ENCODE measurements around the gene KISS1R.

Gene KISS1R

GRCh38 chr19:902093-902370 is 15.1 kb upstream of the KISS1R start:
- Histone ChIP-seq H3K9me3 (replicated peaks; ENCODE audit: insufficient read depth, low read length) (no peaks in the 10 kb centered on the region), H2AFZ (ENCODE audit: low read length) (no peak overlapping the region), H4K20me1 (ENCODE audit: insufficient read depth, low read length) (no peaks in the 10 kb centered on the region), H3K79me2 (ENCODE audit: low read length) (peaks cover under 1% of the 10 kb centered on the region), H3K4me1 (ENCODE audit: low read length) (no peaks in the 10 kb centered on the region), H3K36me3 (replicated peaks; ENCODE audit: insufficient read depth, low read length) (no peaks in the 10 kb centered on the region), H3K4me2 (ENCODE audit: low read depth, low read length) (no peak overlapping the region), H3K9ac (ENCODE audit: low read length) (no peak overlapping the region), H3K4me3 (ENCODE audit: low read length) (no peak overlapping the region), H3K27me3 (replicated peaks; ENCODE audit: insufficient read depth, low read length) (no peaks in the 10 kb centered on the region), H3K27ac (ENCODE audit: low read length) (no peak overlapping the region), H3F3A (ENCODE audit: insufficient read depth, low read length) (no peaks in the 10 kb centered on the region), H3K9me2 (replicated peaks; ENCODE audit: insufficient read depth, low read length) (no peaks in the 10 kb centered on the region)
- TF ChIP-seq EZH2 (optimal IDR thresholded peaks at IDR 0.05; ENCODE audit: low read depth, low read length) (no peak), CTCF (IDR thresholded peaks at IDR 0.05; ENCODE audit: low read length) (no peak), EZH2phosphoT487 (IDR thresholded peaks at IDR 0.05; ENCODE audit: low read length) (no peak)
- DNase-seq = no peak

- no peaks in the 10 kb centered on the region for H3K9me2 ChIP-seq (replicated peaks; ENCODE audit: insufficient read depth, low read length)
- no peaks in the 10 kb centered on the region for H3K4me1 ChIP-seq (ENCODE audit: low read length)
- H3F3A ChIP-seq (ENCODE audit: insufficient read depth, low read length) = no peaks in the 10 kb centered on the region
- TF ChIP-seq EZH2 (optimal IDR thresholded peaks at IDR 0.05; ENCODE audit: low read depth, low read length) = no peak
- TF ChIP-seq CTCF (IDR thresholded peaks at IDR 0.05; ENCODE audit: low read length) = no peak
- no peak for TF ChIP-seq EZH2phosphoT487 (IDR thresholded peaks at IDR 0.05; ENCODE audit: low read length)
- no peaks in the 10 kb centered on the region for H3K9me3 ChIP-seq (replicated peaks; ENCODE audit: insufficient read depth, low read length)
- no peaks in the 10 kb centered on the region for H4K20me1 ChIP-seq (ENCODE audit: insufficient read depth, low read length)
- H2AFZ ChIP-seq (ENCODE audit: low read length) = no peak overlapping the region
- no peaks in the 10 kb centered on the region for H3K27me3 ChIP-seq (replicated peaks; ENCODE audit: insufficient read depth, low read length)
- H3K79me2 ChIP-seq (ENCODE audit: low read length) = peaks cover 7% of the 10 kb centered on the region
- no peak overlapping the region for H3K27ac ChIP-seq (ENCODE audit: low read length)
- DNase-seq = no peak
- H3K4me2 ChIP-seq (ENCODE audit: low read depth, low read length) = no peak overlapping the region
- H3K36me3 ChIP-seq (replicated peaks; ENCODE audit: insufficient read depth, low read length) = no peaks in the 10 kb centered on the region
- no peak overlapping the region for H3K4me3 ChIP-seq (ENCODE audit: low read length)
- no peak overlapping the region for H3K9ac ChIP-seq (ENCODE audit: low read length)
Measured at GRCh38 chr19:902446-903226, 14.5 kb upstream of the KISS1R start.

GRCh38 chr19:903266-903797 is 13.8 kb upstream of the KISS1R start:
- Histone ChIP-seq H3K4me3 (ENCODE audit: low read length) (no peak overlapping the region), H3K36me3 (replicated peaks; ENCODE audit: insufficient read depth, low read length) (no peaks in the 10 kb centered on the region), H3K9ac (ENCODE audit: low read length) (no peak overlapping the region), H3K9me3 (replicated peaks; ENCODE audit: insufficient read depth, low read length) (no peaks in the 10 kb centered on the region), H3K27ac (ENCODE audit: low read length) (no peak overlapping the region), H3K79me2 (ENCODE audit: low read length) (peaks cover 8% of the 10 kb centered on the region), H3K9me2 (replicated peaks; ENCODE audit: insufficient read depth, low read length) (no peaks in the 10 kb centered on the region), H3F3A (ENCODE audit: insufficient read depth, low read length) (no peaks in the 10 kb centered on the region), H2AFZ (ENCODE audit: low read length) (no peak overlapping the region), H4K20me1 (ENCODE audit: insufficient read depth, low read length) (no peaks in the 10 kb centered on the region), H3K27me3 (replicated peaks; ENCODE audit: insufficient read depth, low read length) (no peaks in the 10 kb centered on the region), H3K4me1 (ENCODE audit: low read length) (no peaks in the 10 kb centered on the region), H3K4me2 (ENCODE audit: low read depth, low read length) (no peak overlapping the region)
- TF ChIP-seq EZH2 (optimal IDR thresholded peaks at IDR 0.05; ENCODE audit: low read depth, low read length) (no peak), EZH2phosphoT487 (IDR thresholded peaks at IDR 0.05; ENCODE audit: low read length) (no peak), CTCF (IDR thresholded peaks at IDR 0.05; ENCODE audit: low read length) (no peak)
- DNase-seq = no peak
